H1 (cell line): ENCODE measurements around the gene TMEM145. TPM values are rescaled to one million over a fixed set of nuclear protein-coding genes. Genes with fewer than 3 reads are reported as not detected.

Experiments
- BCL11A ChIP-seq, 2 experiments: IDR thresholded peaks; one replicate each; pipeline ENCODE4 v1.6.1; 2011; ENCODE audit warnings: low read depth in 2 of 2, low read length in 2 of 2, mild to moderate bottlenecking in 2 of 2
- EP300 ChIP-seq, 2 experiments: IDR thresholded peaks; 1 replicate in 1 of 2; 2 replicates in 1 of 2; pipeline ENCODE4 v1.6.1; 2011 to 2012; ENCODE audit warnings: low read depth in 2 of 2, low read length in 2 of 2, mild to moderate bottlenecking in 2 of 2, borderline replicate concordance in 1 of 2, inconsistent platforms in 1 of 2, moderate library complexity in 1 of 2
- GABPA ChIP-seq: IDR thresholded peaks from 2 replicates; pipeline ENCODE4 v1.6.1; 2011; ENCODE audit warnings: mild to moderate bottlenecking, low read length, moderate library complexity, borderline replicate concordance; ENCODE audit not compliant: insufficient read depth
- JUN ChIP-seq: IDR thresholded peaks from 2 replicates; pipeline ENCODE4 v1.6.1; 2011; ENCODE audit warnings: low read depth, mild to moderate bottlenecking, improper control_type of control experiment, low read length
- KDM4A ChIP-seq: IDR thresholded peaks from one replicate; pipeline ENCODE4 v1.7.1; 2012; ENCODE audit warnings: low read depth, mild to moderate bottlenecking, moderate library complexity, low read length, inconsistent platforms; ENCODE audit not compliant: severe bottlenecking
- MAX ChIP-seq: IDR thresholded peaks from 2 replicates; pipeline ENCODE4 v1.6.1; 2012; ENCODE audit warnings: inconsistent platforms
- RBBP5 ChIP-seq: IDR thresholded peaks from 2 replicates; pipeline ENCODE4 v1.7.1; 2012; ENCODE audit warnings: low read depth, mild to moderate bottlenecking, inconsistent platforms, low read length, moderate library complexity, borderline replicate concordance
- SAP30 ChIP-seq: fragments of 300-600 bp; sonication (generic); IDR thresholded peaks from 2 replicates; pipeline ENCODE4 v1.7.1; 2012; ENCODE audit warnings: low read length, moderate library complexity, mild to moderate bottlenecking, inconsistent platforms; ENCODE audit not compliant: insufficient read depth, insufficient replicate concordance
- polyA plus RNA-seq, 7 experiments: library from polyadenylated mRNA; depleted of rRNA in 3 of 7; stranded (reverse) in 5 of 7; unstranded in 2 of 7; fragments of >200 nt in 5 of 7; fragments of 200-250 nt in 2 of 7; gene quantifications; 1 replicate in 5 of 7; 2 replicates in 1 of 7; 4 replicates in 1 of 7; pipeline versions ENCODE4 v1.2.1 to v1.2.3, GENCODE V29; 2011 to 2013; ENCODE audit warnings: missing spikeins in 2 of 7, mixed read lengths in 2 of 7
- total RNA-seq: library from RNA; stranded (reverse); fragmentation: NEBNext Ultra II Directional; extraction: Animal tissue kit (Norgen Biotek cat#: 25700); gene quantifications from 2 replicates; pipeline ENCODE4 v1.2.1, GENCODE V29; 2021
- TF ChIP-seq, protein P1 (sequence below): fragments of 300-600 bp; sonication (generic); IDR thresholded peaks from 2 replicates; pipeline ENCODE4 v1.7.1; 2012; ENCODE audit warnings: low read length, moderate library complexity, mild to moderate bottlenecking, inconsistent platforms; ENCODE audit not compliant: insufficient replicate concordance

Gene TMEM145
- total and polyA plus RNA-seq, 2 of the 8 experiments (the other 6 are each of a cell fraction or from before 2014, with no cell fraction given) = 2.3 to 4.7 TPM

DNA sequence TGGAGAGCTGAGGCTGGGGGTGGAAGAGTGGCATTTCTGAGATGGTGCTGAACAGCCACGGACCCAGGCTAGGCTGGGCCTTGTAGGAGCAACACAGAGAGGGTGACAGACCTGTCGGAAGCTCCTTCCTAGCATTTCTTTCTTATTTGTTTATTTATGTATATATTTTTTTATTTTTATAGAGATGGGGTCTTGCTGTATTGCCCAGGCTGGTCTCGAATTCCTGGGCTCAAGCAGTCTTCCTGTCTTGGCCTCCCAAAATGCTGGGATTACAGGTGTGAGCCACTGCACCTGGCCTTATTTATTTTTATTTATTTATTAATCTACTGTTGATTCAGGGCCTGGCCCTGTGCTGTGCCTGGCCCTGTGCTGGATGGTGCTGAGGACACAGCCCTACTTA, 37.6 kb upstream of the TMEM145 start (continued):
- TF ChIP-seq, protein P1, sequence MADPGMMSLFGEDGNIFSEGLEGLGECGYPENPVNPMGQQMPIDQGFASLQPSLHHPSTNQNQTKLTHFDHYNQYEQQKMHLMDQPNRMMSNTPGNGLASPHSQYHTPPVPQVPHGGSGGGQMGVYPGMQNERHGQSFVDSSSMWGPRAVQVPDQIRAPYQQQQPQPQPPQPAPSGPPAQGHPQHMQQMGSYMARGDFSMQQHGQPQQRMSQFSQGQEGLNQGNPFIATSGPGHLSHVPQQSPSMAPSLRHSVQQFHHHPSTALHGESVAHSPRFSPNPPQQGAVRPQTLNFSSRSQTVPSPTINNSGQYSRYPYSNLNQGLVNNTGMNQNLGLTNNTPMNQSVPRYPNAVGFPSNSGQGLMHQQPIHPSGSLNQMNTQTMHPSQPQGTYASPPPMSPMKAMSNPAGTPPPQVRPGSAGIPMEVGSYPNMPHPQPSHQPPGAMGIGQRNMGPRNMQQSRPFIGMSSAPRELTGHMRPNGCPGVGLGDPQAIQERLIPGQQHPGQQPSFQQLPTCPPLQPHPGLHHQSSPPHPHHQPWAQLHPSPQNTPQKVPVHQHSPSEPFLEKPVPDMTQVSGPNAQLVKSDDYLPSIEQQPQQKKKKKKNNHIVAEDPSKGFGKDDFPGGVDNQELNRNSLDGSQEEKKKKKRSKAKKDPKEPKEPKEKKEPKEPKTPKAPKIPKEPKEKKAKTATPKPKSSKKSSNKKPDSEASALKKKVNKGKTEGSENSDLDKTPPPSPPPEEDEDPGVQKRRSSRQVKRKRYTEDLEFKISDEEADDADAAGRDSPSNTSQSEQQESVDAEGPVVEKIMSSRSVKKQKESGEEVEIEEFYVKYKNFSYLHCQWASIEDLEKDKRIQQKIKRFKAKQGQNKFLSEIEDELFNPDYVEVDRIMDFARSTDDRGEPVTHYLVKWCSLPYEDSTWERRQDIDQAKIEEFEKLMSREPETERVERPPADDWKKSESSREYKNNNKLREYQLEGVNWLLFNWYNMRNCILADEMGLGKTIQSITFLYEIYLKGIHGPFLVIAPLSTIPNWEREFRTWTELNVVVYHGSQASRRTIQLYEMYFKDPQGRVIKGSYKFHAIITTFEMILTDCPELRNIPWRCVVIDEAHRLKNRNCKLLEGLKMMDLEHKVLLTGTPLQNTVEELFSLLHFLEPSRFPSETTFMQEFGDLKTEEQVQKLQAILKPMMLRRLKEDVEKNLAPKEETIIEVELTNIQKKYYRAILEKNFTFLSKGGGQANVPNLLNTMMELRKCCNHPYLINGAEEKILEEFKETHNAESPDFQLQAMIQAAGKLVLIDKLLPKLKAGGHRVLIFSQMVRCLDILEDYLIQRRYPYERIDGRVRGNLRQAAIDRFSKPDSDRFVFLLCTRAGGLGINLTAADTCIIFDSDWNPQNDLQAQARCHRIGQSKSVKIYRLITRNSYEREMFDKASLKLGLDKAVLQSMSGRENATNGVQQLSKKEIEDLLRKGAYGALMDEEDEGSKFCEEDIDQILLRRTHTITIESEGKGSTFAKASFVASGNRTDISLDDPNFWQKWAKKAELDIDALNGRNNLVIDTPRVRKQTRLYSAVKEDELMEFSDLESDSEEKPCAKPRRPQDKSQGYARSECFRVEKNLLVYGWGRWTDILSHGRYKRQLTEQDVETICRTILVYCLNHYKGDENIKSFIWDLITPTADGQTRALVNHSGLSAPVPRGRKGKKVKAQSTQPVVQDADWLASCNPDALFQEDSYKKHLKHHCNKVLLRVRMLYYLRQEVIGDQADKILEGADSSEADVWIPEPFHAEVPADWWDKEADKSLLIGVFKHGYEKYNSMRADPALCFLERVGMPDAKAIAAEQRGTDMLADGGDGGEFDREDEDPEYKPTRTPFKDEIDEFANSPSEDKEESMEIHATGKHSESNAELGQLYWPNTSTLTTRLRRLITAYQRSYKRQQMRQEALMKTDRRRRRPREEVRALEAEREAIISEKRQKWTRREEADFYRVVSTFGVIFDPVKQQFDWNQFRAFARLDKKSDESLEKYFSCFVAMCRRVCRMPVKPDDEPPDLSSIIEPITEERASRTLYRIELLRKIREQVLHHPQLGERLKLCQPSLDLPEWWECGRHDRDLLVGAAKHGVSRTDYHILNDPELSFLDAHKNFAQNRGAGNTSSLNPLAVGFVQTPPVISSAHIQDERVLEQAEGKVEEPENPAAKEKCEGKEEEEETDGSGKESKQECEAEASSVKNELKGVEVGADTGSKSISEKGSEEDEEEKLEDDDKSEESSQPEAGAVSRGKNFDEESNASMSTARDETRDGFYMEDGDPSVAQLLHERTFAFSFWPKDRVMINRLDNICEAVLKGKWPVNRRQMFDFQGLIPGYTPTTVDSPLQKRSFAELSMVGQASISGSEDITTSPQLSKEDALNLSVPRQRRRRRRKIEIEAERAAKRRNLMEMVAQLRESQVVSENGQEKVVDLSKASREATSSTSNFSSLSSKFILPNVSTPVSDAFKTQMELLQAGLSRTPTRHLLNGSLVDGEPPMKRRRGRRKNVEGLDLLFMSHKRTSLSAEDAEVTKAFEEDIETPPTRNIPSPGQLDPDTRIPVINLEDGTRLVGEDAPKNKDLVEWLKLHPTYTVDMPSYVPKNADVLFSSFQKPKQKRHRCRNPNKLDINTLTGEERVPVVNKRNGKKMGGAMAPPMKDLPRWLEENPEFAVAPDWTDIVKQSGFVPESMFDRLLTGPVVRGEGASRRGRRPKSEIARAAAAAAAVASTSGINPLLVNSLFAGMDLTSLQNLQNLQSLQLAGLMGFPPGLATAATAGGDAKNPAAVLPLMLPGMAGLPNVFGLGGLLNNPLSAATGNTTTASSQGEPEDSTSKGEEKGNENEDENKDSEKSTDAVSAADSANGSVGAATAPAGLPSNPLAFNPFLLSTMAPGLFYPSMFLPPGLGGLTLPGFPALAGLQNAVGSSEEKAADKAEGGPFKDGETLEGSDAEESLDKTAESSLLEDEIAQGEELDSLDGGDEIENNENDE = no peak
- TF ChIP-seq KDM4A = no peak
- no peak for TF ChIP-seq RBBP5
- no peak for TF ChIP-seq BCL11A (IDR thresholded peaks at IDR 0.05; ENCODE audit: low read depth in 2 of 2, low read length in 2 of 2)
- no peak for TF ChIP-seq EP300 (IDR thresholded peaks at IDR 0.05; ENCODE audit: borderline replicate concordance in 1 of 2, low read depth in 2 of 2, low read length in 2 of 2)
- no peak for TF ChIP-seq GABPA
- TF ChIP-seq MAX = no peak
- TF ChIP-seq JUN = no peak
- TF ChIP-seq SAP30 = no peak
- TF ChIP-seq, all 59 proteins: peak for 0
